ENCODE measurements around the gene FKBP9.
A peak's percentile ranks its signal among the peaks of the same experiment; 100 is the strongest.

FKBP9 gene

DNA sequence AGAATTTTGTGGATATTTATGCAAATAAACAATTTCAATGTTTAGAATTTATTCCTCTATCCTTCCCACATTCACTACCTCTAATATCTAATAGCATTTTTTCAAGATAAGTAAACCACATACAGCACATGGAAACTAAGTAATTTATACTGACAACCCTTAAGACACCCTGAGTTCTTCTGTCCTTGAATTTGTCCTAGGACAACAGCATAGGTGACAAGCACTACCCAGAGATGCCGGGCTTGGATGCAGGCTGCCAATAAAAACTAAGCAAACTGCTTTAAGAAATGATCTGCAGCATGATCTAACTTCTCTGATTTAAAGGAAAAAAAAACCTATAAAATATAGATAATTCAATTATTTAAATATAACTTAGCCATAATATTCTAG, 82.7 kb downstream of the FKBP9 start:
- TF ChIP-seq, protein P1, sequence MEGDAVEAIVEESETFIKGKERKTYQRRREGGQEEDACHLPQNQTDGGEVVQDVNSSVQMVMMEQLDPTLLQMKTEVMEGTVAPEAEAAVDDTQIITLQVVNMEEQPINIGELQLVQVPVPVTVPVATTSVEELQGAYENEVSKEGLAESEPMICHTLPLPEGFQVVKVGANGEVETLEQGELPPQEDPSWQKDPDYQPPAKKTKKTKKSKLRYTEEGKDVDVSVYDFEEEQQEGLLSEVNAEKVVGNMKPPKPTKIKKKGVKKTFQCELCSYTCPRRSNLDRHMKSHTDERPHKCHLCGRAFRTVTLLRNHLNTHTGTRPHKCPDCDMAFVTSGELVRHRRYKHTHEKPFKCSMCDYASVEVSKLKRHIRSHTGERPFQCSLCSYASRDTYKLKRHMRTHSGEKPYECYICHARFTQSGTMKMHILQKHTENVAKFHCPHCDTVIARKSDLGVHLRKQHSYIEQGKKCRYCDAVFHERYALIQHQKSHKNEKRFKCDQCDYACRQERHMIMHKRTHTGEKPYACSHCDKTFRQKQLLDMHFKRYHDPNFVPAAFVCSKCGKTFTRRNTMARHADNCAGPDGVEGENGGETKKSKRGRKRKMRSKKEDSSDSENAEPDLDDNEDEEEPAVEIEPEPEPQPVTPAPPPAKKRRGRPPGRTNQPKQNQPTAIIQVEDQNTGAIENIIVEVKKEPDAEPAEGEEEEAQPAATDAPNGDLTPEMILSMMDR (IDR thresholded peaks at IDR 0.05), result no peak

- TF ChIP-seq, protein P1 (IDR thresholded peaks at IDR 0.05), result no peak
These were observed 83.7 kb downstream of the FKBP9 start for GRCh38 chr7:33040803-33041516.

DNA sequence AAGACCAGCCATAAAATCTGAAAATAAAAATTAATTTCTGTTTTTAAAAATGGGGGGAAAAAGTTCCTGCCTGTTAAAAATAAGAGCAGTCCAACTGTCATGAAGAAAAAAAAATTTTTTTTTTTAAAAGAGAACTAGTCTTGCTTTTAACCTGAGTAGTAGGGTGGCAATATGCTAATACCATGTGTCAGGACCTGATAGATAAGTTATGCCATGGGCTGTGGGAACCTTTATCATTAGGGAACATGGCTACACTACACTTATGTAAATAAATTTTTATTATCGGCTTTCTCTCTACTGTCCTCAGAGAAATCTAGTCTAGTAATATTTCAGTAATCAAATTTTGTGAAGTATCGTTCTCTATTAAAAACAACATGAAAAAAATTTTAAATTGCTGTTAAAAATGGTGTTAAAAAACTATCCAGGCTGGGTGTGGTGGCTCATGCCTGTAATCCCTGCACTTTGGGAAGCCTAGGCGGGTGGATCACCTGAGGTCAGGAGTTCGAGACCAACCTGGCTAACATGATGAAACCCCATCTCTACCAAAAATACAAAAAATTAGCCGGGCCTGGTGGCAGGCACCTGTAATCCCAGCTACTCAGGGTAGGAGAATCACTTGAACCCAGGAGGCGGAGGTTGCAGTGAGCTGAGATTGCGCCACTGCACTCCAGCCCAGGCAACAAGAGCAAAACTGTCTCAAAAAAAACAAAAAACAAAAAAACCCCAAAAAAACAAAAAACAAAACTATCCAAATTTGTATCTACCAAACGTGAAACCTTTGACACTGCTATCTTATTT, 84.6 kb downstream of the FKBP9 start:
- TF ChIP-seq, protein P1 (IDR thresholded peaks at IDR 0.05), result no peak

DNA sequence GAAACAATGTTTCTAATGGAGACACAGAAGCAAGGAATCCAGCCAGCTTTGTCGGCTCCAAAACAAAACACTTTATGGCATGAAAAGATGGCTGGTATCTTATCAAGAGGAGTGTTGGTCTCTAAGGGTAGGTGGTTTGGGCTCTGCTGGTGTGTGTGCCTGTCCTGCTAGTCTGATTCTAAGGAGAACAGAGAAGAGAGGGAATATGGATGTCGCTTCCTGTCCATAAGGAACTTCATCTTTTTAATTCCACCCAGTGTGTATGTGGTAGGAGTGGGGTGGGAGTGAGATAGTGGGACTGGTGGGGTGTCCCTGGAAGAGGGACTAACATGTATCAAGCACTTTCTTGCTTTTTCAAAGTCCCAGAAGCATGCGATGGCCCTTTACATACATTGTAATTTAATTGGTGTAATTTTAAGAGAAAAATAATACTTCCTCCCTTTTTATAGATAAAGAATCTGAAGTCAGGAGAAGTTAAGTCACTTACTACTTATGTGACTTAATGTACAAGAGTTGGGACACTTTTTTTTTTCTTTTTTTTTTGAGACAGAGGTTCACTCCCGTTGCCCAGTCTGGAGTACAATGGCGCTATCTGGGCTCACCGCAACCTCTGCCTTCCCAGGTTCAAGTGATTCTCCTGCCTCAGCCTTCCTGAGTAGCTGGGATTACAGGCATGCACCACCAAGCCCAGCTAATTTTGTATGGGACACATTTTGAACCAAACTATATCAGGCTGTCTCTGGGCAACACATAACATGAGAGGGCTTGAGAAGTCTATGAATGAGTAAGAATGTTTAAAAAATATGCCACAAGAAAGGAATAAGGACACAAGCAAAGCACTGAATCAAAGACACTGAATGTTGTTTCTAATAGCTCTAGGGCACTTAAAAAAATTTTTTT, 86.5 kb downstream of the FKBP9 start:
- TF ChIP-seq, protein P1 (IDR thresholded peaks at IDR 0.05), result no peak

DNA sequence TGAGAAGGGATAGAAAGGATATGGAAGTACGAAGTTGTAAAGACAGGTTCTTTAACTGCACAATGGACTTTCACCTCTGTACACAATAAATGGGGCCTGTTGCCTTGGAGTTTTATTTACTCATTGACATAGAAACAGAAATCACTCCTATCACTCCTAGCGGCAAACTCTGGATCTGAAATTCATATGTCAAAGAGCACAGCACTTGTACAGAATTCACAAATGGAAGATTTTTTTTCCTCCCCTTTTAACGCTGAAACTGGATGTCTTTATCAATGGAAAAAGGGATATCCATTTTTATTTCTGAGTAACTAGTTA, 87.1 kb downstream of the FKBP9 start:
- TF ChIP-seq, protein P1 (IDR thresholded peaks at IDR 0.05), result peak; percentile 50

- TF ChIP-seq, protein P1 (IDR thresholded peaks at IDR 0.05), result no peak
These were observed 87.7 kb downstream of the FKBP9 start for GRCh38 chr7:33044986-33045385.

GRCh38 chr7:33048257-33048656, 91.0 kb downstream of the FKBP9 start:
- TF ChIP-seq, protein P1 (IDR thresholded peaks at IDR 0.05), result no peak
